Lower leg skin (tissue), 3 donors: ENCODE data around the gene GLIS2.

Experiments
- CTCF ChIP-seq, 3 donors: fragments of 450-650 bp; IDR thresholded peaks; one replicate each; pipeline ENCODE4 v1.5.1; 2016; ENCODE audit warnings: antibody characterized with exemption in 3 of 3, mild to moderate bottlenecking in 3 of 3, moderate library complexity in 2 of 3
- POLR2A ChIP-seq, 2 donors: fragments of 450-650 bp; IDR thresholded peaks; one replicate each; pipeline ENCODE4 v1.6.1; 2016 to 2017; ENCODE audit warnings: antibody characterized with exemption in 2 of 2, mild to moderate bottlenecking in 1 of 2, moderate library complexity in 1 of 2

GRCh38 chr16:4373356-4373908, 57.6 kb downstream of the GLIS2 start:
- no peak for TF ChIP-seq CTCF (IDR thresholded peaks at IDR 0.05)
- TF ChIP-seq POLR2A (IDR thresholded peaks at IDR 0.05) = no peak
